ENCODE data around the gene PPM1E. TPM values are rescaled to one million over a fixed set of nuclear protein-coding genes. Genes with fewer than 3 reads are reported as not detected.
"Not testable (repeated sequence)": the region's sequence is repeated elsewhere in the genome, so short reads cannot be mapped to it uniquely, and the experiment has no call there.

PPM1E gene
- total RNA-seq, 2 donors from 2014 or later, result 0.07 to 0.12 TPM

- Mint-ChIP-seq H3K27ac (no peak overlapping the region), H3K27me3 (ENCODE audit: low read depth) (peaks cover 6% of the 10 kb centered on the region), H3K36me3 (ENCODE audit: insufficient read depth in 2 of 2) (peaks cover 11 to 13% of the 10 kb centered on the region in 2 donors), H3K4me1 (ENCODE audit: low read depth) (no peaks in the 10 kb centered on the region), H3K9me3 (peaks cover 9 to 22% of the 10 kb centered on the region in 2 donors), H3K4me3 (no peak overlapping the region)
- ATAC-seq (replicated peaks in 1 of 2), result no peak
- DNase-seq, result no peak
Measured at GRCh38 chr17:58947824-58948223, 192.2 kb downstream of the PPM1E start.

GRCh38 chr17:58954358-58954757 is 198.7 kb downstream of the PPM1E start:
- not testable (repeated sequence) for DNase-seq; H3K4me1 Mint-ChIP-seq (ENCODE audit: low read depth); ATAC-seq (replicated peaks in 1 of 2); H3K27me3 Mint-ChIP-seq (ENCODE audit: low read depth); H3K27ac Mint-ChIP-seq; H3K4me3 Mint-ChIP-seq
- peaks cover 10 to 11% of the 10 kb centered on the region in 2 donors for H3K36me3 Mint-ChIP-seq (ENCODE audit: insufficient read depth in 2 of 2)
- H3K9me3 Mint-ChIP-seq, result peaks cover 8 to 13% of the 10 kb centered on the region in 2 donors

GRCh38 chr17:58956997-58957724 is 201.5 kb downstream of the PPM1E start:
- no peaks in the 10 kb centered on the region for H3K36me3 Mint-ChIP-seq (ENCODE audit: insufficient read depth in 2 of 2)
- no peak overlapping the region for H3K4me3 Mint-ChIP-seq
- no peak overlapping the region for H3K27ac Mint-ChIP-seq
- ATAC-seq (replicated peaks in 1 of 2) (no peak), DNase-seq (no peak)
- peaks cover 6% of the 10 kb centered on the region for H3K4me1 Mint-ChIP-seq (ENCODE audit: low read depth)
- H3K27me3 Mint-ChIP-seq (ENCODE audit: low read depth), result no peaks in the 10 kb centered on the region
- H3K9me3 Mint-ChIP-seq, result peaks cover 0 to 2% of the 10 kb centered on the region in 2 donors

DNA sequence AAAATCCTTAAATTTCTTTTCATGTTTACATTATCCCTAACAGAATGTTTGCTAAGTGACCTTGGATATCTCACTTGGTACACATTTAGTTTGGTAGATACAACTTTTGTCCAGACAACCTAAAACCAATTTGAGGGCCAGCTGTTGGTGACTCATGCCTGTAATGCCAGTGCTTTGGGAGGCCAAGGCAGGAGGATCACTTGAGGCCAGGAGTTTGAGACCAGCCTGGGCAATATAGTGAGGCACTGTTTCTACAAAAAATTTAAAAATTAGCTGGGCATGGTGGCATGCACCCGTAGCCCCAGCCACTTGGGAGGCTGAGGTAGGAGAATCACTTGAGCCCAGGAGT is 202.0 kb downstream of the PPM1E start:
- not testable (repeated sequence) for DNase-seq; H3K36me3 Mint-ChIP-seq (ENCODE audit: insufficient read depth in 2 of 2); ATAC-seq (replicated peaks in 1 of 2); H3K4me3 Mint-ChIP-seq; H3K27ac Mint-ChIP-seq; H3K4me1 Mint-ChIP-seq (ENCODE audit: low read depth); H3K27me3 Mint-ChIP-seq (ENCODE audit: low read depth); H3K9me3 Mint-ChIP-seq

- DNase-seq, result peak in 1 of 2 donors; percentile 4
- no peaks in the 10 kb centered on the region for H3K36me3 Mint-ChIP-seq (ENCODE audit: insufficient read depth in 2 of 2)
- no peaks in the 10 kb centered on the region for H3K4me1 Mint-ChIP-seq (ENCODE audit: low read depth)
- no peak overlapping the region for H3K27ac Mint-ChIP-seq
- H3K9me3 Mint-ChIP-seq, result no peaks in the 10 kb centered on the region
- no peak overlapping the region for H3K4me3 Mint-ChIP-seq
- ATAC-seq (replicated peaks in 1 of 2), result no peak
- no peaks in the 10 kb centered on the region for H3K27me3 Mint-ChIP-seq (ENCODE audit: low read depth)
Measured at GRCh38 chr17:58960068-58960467, 204.4 kb downstream of the PPM1E start.

GRCh38 chr17:58965221-58965620 is 209.6 kb downstream of the PPM1E start:
- H3K36me3 Mint-ChIP-seq (ENCODE audit: insufficient read depth in 2 of 2), result no peaks in the 10 kb centered on the region
- H3K4me3 Mint-ChIP-seq, result no peak overlapping the region
- no peak overlapping the region for H3K27ac Mint-ChIP-seq
- ATAC-seq (replicated peaks in 1 of 2), result no peak
- H3K9me3 Mint-ChIP-seq, result no peaks in the 10 kb centered on the region
- peaks cover 6% of the 10 kb centered on the region for H3K4me1 Mint-ChIP-seq (ENCODE audit: low read depth)
- no peak for DNase-seq
- no peaks in the 10 kb centered on the region for H3K27me3 Mint-ChIP-seq (ENCODE audit: low read depth)

DNA sequence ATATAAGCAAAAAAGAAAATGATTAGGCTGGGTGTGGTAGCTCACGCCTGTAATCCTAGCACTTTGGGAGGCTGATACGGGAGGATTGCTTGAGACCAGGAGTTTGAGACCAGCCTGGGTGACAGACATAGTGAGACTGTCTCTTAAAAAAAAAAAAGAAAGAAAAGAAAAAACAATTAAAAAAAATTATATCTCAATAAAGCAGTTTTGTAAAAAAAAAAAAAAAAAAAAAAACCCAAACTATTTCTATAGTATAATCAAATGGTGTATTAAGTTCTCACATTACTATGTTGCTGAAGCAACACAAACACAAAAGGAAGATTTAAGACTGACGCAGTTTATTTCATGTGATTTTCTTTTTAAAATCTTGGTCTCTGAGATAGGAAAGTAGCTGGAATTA is 210.6 kb downstream of the PPM1E start:
- DNase-seq, result no peak
- no peak overlapping the region for H3K27ac Mint-ChIP-seq

GRCh38 chr17:58968426-58969061 is 212.9 kb downstream of the PPM1E start:
- no peak for ATAC-seq (replicated peaks in 1 of 2)
- Mint-ChIP-seq H3K4me3 (peak overlapping the region in 1 of 2 donors; percentile 46), H3K9me3 (no peaks in the 10 kb centered on the region)

More for the DNA sequence above, 210.6 kb downstream of the PPM1E start:
- Mint-ChIP-seq H3K36me3 (ENCODE audit: insufficient read depth in 2 of 2) (no peaks in the 10 kb centered on the region), H3K4me3 (no peak overlapping the region), H3K4me1 (ENCODE audit: low read depth) (peaks cover 6% of the 10 kb centered on the region), H3K9me3 (no peaks in the 10 kb centered on the region), H3K27me3 (ENCODE audit: low read depth) (no peaks in the 10 kb centered on the region)
- no peak for ATAC-seq (replicated peaks in 1 of 2)

GRCh38 chr17:58969156-58969555 is 213.5 kb downstream of the PPM1E start:
- no peak for DNase-seq
- ATAC-seq (replicated peaks in 1 of 2), result no peak
- Mint-ChIP-seq H3K27ac (no peak overlapping the region), H3K4me3 (no peak overlapping the region), H3K36me3 (ENCODE audit: insufficient read depth in 2 of 2) (no peaks in the 10 kb centered on the region), H3K4me1 (ENCODE audit: low read depth) (peaks cover 6% of the 10 kb centered on the region), H3K9me3 (no peaks in the 10 kb centered on the region), H3K27me3 (ENCODE audit: low read depth) (no peaks in the 10 kb centered on the region)

More at GRCh38 chr17:58968426-58969061, 212.9 kb downstream of the PPM1E start:
- H3K4me1 Mint-ChIP-seq (ENCODE audit: low read depth), result peaks cover 6% of the 10 kb centered on the region
- no peaks in the 10 kb centered on the region for H3K36me3 Mint-ChIP-seq (ENCODE audit: insufficient read depth in 2 of 2)
- no peaks in the 10 kb centered on the region for H3K27me3 Mint-ChIP-seq (ENCODE audit: low read depth)
- peak in 1 of 2 donors; percentile 5 for DNase-seq
- H3K27ac Mint-ChIP-seq, result no peak overlapping the region

GRCh38 chr17:58969612-58970011 is 214.0 kb downstream of the PPM1E start:
- H3K27me3 Mint-ChIP-seq (ENCODE audit: low read depth), result no peaks in the 10 kb centered on the region
- no peak overlapping the region for H3K4me3 Mint-ChIP-seq
- no peaks in the 10 kb centered on the region for H3K9me3 Mint-ChIP-seq
- peaks cover 6% of the 10 kb centered on the region for H3K4me1 Mint-ChIP-seq (ENCODE audit: low read depth)
- H3K27ac Mint-ChIP-seq, result no peak overlapping the region
- no peak for DNase-seq
- H3K36me3 Mint-ChIP-seq (ENCODE audit: insufficient read depth in 2 of 2), result no peaks in the 10 kb centered on the region
- ATAC-seq (replicated peaks in 1 of 2), result no peak

- no peaks in the 10 kb centered on the region for H3K9me3 Mint-ChIP-seq
- no peaks in the 10 kb centered on the region for H3K27me3 Mint-ChIP-seq (ENCODE audit: low read depth)
- no peak overlapping the region for H3K4me3 Mint-ChIP-seq
- no peak for ATAC-seq (replicated peaks in 1 of 2)
- no peak for DNase-seq
- no peak overlapping the region for H3K27ac Mint-ChIP-seq
- peaks cover 6% of the 10 kb centered on the region for H3K4me1 Mint-ChIP-seq (ENCODE audit: low read depth)
- H3K36me3 Mint-ChIP-seq (ENCODE audit: insufficient read depth in 2 of 2), result no peaks in the 10 kb centered on the region
Measured at GRCh38 chr17:58970609-58971450, 215.2 kb downstream of the PPM1E start.

DNA sequence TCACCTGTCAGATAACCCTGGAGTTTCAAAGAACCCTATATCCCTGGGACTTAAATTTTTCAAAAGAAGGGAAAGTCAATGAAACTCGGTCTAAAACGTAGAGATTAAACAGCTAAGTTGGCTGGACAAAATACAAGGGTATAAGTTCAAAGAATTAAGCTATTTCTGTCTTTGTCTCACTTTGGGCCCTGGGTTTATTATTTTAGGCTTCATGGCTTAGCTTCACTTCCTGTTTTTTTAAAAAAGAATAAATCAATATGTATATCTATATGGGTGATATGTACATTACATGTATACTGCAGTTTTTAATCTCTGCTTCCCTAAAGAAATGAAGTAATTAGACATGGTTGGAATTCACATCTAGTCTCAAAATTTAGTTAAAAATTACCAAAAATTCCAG is 218.7 kb downstream of the PPM1E start:
- H3K9me3 Mint-ChIP-seq, result no peaks in the 10 kb centered on the region
- no peaks in the 10 kb centered on the region for H3K27me3 Mint-ChIP-seq (ENCODE audit: low read depth)
- ATAC-seq (replicated peaks in 1 of 2) (no peak), DNase-seq (no peak)
- no peak overlapping the region for H3K4me3 Mint-ChIP-seq
- H3K4me1 Mint-ChIP-seq (ENCODE audit: low read depth), result no peaks in the 10 kb centered on the region
- no peak overlapping the region for H3K27ac Mint-ChIP-seq
- no peaks in the 10 kb centered on the region for H3K36me3 Mint-ChIP-seq (ENCODE audit: insufficient read depth in 2 of 2)

- Mint-ChIP-seq H3K27ac (no peak overlapping the region), H3K9me3 (no peaks in the 10 kb centered on the region), H3K4me3 (no peak overlapping the region), H3K4me1 (ENCODE audit: low read depth) (peaks cover 7% of the 10 kb centered on the region), H3K36me3 (ENCODE audit: insufficient read depth in 2 of 2) (no peaks in the 10 kb centered on the region), H3K27me3 (ENCODE audit: low read depth) (no peaks in the 10 kb centered on the region)
- ATAC-seq (replicated peaks in 1 of 2) (no peak), DNase-seq (no peak)
Measured at GRCh38 chr17:58976541-58976940, 220.9 kb downstream of the PPM1E start.

Data from activated T-cell treated with anti-CD3 and anti-CD28 coated beads, Interleukin-2, amount 50 U/mL, for 72 hours (primary cell).